CD4-positive, alpha-beta T cell treated with Interferon gamma for 1 hour (primary cell): Measurements from ENCODE around the gene SORT1.
"Not testable (repeated sequence)": the region's sequence is repeated elsewhere in the genome, so short reads cannot be mapped to it uniquely, and the experiment has no call there.

Experiments
- DNase-seq: peaks from one replicate; pipeline ENCODE4 v3.0.0-alpha.2; 2020

The SORT1 gene

DNA sequence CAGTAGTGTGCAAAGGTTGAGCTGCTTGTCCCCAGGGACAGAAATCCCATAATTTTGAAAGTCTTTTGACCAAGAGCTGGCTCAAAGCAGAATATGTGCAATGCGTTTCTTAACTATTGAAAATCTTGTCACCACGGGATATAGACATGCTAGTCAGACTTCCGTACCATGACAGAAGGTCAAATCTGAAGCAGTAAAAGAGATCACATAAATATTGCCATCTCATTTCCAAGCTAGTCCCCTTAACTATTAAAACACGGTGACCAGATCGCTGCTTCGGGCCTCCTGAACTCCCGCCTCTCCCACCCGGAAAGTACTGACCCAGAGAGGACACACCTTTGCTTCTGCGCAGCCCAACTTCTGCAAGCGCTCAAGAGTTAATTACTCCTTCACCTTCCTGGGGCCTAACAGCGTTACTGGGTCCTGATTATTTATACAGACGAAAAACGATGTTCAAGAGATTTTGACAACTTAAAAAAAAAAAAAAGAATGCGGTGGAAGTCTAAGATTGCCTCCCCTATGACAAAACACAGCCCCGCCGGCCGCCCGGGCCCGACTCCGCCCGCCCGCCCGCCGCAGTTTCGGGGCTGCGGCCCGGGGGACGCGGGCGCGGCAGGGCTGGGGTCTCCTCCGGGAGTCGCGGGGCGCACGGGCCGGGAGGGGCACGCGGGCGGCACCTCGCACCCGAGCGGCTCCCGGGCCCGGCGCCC lies 692 bp downstream of the SORT1 start:
- no peak for DNase-seq

DNA sequence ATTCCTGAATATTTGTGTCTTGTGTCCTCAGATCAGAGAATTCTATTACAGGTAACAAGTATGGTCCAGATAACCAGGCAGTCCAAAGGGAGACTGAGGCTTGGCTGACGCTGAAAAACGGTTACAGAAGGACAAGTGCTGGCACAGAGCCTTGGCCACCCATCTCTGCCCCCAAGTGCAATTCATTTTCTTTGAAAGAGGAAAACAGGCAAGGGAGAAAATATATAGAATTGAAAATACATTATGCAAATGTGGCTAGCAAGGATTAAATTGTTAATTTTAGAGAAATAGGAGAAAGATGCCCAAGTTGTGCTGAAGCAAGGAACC lies 1.2 kb downstream of the SORT1 start:
- DNase-seq = no peak

DNA sequence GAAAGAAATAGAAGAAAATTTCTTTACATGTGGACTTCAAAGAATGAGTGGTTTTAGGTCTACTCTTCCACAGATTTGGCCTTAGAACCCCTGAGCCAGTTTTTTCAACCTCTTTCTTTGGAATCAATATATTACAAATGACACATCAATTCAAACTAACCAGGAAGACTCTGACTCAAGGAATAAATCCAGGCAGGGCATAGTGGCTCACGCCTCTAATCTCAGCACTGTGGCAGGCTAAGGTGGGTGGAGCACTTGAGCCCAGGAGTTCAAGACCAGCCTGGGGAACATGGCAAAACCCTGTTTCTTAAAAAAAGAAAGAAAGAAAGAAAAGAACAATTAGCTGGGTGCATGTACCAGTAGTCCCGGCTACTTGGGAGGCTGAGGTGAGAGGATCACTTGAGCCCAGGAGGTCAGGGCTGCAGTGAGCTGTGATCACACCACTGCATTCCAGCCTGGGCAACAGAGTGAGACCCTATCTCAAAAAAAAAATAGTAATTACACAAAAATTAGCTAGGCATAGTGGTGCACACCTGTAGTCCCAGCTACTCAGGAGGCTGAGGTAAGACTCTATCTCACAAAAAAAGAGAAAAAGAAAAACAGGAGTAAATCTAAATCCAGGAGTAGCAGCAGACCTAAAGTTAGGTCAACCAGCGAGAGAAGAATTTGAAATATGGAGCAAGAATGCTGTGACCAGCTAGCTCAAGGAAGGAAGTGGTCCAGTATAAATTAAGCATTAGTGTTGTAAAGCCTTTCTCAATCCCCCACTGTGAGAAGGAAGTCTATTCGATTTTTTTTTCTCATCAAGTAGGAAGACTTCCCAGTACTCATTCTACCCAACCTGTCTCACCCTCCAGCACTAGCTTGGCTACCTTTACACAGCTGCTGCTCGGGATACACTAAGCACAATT lies 1.9 kb downstream of the SORT1 start:
- DNase-seq = no peak

DNA sequence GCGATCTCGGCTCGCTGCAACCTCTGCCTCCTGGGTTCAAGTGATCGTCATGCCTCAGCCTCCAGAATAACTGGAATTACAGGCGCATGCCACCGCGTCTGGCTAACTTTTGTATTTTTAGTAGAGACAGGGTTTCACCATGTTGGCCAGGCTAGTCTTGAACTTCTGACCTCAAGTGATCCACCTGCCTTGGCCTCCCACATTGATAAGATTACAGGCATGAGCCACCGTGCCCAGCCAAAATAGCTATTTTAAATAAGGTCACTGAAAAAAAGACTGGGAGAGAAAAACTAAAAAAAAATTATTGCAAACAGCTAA lies 2.5 kb downstream of the SORT1 start:
- not testable (repeated sequence) for DNase-seq

DNA sequence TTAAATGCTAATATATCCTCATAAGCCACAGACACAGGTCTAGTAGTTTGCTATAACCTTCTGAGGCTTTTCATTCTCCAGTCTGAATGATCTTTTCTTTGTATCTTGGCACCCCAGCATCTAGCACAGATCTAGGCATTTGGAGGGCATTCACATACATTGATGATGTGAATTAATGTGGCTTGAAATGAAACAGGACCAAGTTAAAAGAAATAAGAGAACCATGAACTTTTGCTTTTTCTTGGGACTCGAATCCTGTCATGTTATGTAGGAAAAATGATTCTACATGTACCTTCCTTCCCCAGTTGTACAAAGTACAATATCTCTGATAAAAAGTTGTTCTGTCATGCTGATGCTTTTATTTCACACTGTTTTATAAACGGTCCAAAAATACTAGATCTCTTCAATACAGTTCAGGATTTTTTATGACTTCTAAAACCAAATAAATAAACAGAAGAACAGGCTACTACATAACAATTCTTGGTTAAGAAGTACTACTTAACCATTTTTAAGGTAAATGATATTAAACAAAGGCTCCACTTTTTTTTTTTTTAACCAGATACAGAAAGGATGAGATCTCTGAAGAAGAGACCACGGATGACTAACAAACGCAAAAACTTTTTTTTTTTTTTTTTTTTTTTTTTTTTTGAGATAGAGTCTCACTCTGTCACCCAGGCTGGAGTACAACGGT lies 3.0 kb downstream of the SORT1 start:
- DNase-seq = no peak

DNA sequence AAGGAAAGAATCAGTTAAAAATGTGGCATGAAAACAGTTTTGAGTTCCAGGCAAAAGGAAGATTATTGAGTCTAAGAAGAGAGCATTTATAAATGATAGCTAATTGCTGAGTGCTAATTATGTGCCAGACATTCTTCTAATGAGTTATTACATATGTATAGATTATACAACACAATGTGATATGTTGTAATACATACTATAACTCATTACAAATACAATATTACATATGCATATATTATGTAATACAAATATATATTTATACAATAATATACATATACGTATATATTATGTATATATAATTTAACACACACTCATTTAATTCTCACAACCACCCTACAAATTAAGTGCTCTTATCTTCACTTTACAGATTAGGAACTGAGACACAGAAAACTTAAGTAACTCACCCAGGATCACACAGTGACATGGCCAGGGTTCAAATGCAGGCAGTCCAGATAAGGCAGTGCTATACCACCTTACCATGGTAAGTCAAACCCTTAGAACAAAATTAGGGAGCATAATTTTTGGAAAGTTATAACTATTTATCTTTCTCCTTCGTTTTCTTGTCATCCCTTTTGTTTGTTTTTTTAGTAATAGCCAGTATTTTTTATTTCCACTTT lies 4.0 kb downstream of the SORT1 start:
- no peak for DNase-seq

DNA sequence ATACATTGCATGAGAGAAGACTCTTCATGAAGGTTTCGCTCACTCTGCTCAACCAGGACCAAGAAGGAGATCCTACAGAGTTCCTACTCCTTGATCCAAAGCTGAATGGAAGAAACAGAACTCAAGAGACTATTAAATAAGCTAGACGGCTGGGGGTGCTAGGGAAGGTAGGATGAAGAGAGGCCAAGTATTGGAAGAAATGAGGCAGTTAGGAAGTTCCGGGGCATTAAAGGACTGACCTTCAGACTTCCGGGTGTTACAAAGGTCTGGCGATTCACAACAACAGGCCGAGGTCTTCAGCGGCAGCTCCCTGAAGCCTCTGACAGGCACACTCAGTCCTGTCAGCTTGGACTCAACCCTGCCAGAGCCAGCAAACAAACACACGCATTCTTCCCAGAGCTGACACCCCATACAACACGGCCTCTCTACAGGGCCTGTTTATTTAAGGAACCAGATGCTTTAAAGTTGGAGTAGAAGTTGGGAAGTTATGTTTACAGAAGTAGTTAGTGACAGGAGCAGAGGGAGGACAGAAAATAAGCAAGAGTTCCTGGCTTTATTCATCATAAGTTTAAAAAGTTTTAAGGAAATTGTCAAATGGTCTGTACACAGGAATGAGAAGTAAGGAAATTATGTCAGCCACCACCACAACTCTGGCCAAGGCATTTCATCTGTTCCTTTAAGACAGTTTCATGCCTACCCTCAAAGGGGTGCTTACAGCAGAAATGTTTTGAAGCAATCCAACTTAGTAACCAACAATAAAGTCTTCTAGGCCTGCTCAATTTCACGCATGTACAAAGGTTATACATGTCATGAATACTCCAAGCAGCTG lies 4.7 kb downstream of the SORT1 start:
- DNase-seq = no peak

DNA sequence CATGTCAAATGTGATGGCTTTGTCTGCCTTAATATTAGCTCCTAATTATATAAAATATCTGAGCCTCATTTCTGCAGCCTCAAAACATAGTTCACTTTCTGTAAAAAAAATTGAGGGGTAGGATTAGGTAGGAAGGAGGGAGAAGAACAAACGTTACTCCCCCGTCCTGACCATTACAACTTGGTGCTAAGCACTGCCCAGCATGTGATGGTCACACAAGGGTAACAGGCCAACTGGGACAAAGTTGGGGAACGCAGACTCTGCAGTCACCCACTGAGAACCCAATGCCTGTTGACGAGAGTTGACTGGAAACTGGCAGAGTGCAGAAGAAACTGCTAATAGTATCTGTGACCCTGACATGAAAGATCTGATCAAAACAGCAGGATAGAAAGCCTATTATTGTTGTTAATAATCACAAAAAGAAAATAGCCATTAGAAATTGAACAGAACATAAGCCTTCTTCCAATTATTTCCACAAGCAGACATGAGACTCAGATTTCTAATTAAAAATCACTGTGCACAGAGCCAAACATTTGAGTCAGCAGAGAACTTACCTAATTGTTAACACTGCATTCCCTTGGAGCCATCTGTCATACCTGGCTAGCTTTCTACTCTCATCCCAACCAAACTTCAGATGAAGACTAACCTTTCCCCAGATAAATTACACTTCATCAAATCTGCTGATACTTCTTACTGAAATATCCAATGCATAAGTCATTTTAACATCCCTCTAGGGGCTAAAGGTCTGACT lies 5.5 kb downstream of the SORT1 start:
- DNase-seq = no peak

DNA sequence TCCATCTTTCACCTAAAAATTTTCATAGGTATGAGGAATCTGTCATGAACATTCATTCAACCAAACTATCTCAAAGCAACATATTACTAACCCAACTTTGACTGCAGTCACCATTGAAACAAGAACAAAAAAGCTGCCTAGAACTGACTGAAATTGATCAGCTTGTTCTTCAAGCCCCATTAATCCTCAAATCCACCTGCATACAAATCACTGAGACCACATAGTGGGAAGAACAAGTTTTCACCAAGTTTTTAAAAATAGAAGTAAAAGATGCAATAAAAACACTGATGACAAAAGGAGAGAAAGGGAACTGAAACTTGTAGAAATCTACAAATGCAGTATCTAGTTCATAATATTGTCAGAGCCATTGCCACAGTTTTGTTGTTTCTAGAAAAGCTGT lies 6.1 kb downstream of the SORT1 start:
- DNase-seq = no peak

DNA sequence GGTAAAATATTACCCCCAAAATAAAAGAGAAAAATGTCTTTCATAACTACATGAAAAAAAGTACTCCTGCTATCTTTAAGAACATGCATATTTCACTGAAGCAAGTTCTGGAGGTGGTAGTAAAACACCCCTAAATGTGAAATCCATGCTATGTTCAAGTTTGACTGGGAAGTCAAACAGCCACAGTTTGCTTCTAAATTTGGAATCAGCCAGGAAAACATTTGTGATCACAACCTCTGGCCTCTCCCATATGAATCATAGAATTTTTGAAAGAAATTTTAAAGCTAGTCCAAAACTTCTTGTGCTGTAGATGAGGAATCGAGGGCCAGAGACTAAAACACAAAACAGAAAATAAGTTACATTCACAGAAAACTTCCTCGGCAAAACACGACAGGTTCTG lies 6.6 kb downstream of the SORT1 start:
- DNase-seq = no peak

DNA sequence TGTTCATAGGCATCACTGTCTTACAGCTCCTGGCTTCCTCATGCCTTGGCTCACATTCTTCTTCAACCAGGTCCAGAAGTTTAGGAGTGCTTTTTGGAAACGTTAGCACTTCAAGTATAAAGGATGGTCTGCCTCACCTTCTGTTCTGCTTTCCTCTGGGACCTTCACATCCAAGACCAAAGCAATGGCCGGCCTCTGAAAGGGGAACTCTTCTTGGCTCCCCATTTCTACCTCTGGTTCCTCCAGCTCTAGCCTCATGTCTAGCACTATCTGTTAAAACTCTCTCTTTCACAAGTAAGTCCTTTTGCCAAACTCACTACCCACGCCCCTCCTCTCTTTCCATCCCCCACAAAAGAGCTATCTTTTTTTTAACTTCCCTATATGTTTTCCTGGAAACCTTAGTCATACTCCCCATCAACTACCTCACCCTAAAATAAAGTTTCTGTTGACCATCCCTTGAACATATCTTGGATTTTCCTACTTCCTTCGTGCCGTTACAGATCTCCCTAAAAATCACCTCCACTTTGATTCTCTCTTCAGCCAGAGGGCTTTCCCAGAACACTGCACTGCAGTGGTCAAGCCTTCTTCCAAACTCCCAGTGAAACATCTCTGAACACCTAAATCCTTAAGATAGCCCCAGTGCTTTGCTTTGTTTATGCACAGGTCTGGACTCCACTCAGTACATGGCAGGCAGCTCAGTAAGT lies 7.9 kb downstream of the SORT1 start:
- peak; percentile 44 for DNase-seq

DNA sequence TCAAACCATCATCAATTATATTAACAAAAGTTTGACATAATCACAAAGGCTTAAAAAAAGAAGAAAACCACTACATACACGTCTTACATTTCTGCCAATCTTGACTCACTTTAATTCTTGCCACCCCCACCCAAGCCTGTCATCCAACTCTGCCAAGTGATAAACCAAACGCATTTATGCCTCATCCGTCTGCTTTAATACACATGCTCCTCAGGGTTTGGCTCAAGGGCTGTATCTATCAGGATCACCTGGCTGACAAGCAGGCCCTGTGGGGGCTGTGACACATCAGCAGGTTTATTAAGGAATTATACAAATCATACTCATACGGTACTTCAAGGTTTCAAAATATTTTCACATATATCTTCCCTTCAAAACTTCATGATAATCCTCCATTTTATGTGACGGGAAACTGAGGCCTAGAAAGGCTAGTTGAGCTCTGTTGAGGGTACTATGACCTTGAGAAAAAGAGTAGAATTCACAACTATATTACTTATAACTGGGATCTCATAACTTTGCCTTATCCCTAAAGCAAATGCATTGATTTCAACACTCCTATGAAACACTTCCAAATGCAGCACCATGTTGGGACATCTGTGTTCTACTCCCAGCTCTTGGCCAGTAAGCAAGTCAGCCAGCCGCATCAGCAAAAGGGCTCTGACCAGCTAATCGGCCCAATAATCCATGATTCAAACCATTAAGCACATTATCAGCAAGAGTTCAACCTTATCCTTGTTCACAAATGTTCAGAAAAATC lies 8.7 kb downstream of the SORT1 start:
- DNase-seq = no peak

DNA sequence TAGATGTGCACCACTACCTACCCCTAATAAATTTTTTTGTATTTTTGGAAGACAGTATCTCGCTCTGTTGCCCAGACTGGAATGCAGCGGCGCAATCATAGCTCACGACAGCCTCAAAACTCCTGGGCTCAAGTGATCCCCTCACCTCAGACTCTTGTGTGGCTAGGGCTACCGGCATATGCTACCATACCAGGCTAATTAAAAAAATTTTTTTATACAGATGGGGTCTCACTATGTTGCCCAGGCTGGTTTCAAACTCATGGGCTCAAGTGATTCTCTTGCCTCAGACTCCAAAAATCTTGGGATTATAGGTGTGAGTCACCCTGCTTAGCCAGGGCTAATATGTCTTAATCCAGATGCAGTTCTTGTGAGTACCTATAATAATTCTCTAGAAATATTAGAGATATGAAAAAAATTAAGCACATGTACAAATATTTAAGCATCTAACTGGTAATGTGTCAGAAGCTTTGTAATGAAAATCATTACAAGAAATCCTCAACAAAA lies 9.5 kb downstream of the SORT1 start:
- no peak for DNase-seq

DNA sequence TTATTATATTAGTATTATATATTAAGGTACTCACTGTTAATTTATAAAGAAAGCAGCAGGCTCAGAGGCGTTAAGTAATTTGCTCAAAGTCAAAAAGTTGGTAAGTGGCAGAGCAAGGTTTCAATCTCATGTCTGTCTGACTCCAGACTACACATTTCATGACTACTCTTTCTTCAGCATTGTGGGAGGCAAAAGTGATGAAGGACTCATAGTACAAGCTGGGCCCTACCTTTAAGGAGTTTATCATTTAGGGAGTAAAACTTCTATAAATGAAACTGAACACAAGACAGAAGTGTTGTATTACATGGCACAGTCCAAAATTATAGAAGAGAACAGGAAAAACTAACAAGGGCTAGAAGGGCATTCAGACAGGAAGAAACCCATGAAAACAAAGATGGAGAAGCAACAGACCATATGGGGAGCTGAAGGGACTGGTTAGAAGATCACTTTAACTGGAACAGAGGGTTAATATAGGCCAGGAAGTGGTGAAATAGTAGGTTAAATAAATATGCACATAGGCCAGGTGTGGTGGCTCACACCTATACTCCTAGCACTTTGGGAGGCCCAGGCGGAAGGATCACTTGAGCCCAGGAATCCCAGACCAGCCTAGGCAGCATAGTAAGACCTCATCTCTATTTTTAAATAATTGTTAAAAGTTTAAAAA lies 11.5 kb downstream of the SORT1 start:
- DNase-seq = no peak

DNA sequence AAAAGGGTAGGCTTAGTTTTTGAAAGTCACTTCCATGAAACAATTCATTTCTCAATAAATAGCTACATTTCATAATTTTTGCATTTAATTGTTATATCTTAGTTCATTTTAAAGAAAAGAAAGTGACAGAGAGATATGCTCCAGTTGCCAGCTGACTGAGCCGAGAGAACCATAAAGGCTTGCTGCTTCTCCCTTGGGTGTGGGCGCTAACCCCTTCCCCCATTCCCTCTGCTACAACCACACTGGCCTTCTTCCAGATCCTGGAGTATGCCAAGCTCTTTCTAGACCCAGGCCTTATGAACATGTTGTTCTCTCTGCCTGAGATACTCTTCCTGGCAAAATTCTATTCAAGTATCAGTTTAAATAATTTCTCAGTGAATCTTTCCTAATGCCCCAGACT lies 12.3 kb downstream of the SORT1 start:
- no peak for DNase-seq

DNA sequence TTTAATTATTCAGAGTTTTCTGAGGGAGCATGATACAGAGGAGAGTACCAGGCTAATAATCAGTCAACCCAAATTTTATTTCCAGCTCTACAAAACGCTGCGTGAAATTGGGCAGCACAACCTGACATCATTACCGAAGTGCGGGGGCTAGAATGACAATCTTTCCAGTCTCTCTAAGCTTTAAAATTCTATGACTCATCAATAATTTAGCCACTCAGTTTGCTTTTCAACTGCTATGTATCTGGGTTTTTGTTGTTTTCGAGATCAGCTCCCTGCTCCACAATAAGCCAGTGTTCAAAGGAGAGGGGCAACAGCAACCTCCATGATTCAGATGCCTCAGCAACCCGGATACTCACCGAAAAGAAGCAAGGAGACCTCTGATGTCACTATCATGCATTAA lies 13.9 kb downstream of the SORT1 start:
- no peak for DNase-seq

DNA sequence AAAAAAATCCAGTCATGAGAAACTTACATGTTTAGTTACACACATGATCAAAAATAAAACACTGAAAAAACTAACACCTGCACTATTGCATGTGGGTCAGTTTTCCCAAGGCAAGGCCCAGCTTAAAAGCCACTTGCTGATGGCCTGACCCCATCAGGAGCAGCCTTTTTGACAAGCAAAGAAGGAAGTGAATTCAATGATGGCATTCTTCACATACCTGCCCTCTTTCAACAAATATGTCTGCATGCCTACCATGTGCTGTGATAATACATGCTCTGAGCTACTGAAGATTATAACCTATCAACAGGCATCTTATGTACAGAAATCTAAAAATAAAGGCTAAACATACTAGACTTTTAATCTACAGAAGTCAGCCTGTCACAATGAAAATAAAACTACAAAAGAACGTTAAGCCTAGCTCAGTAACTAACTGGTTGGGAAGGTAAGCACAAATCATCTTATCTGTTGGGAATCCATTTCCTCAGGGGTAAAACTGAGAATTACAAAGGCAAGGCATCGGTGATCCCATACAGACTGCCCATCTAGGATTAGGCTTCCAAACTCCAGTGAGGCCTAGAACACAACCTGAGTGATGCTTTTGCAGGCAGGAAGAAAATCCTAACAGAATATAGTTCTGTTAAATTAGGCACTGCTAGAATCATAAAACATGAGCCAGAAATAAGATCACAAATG lies 14.5 kb downstream of the SORT1 start:
- DNase-seq = no peak

DNA sequence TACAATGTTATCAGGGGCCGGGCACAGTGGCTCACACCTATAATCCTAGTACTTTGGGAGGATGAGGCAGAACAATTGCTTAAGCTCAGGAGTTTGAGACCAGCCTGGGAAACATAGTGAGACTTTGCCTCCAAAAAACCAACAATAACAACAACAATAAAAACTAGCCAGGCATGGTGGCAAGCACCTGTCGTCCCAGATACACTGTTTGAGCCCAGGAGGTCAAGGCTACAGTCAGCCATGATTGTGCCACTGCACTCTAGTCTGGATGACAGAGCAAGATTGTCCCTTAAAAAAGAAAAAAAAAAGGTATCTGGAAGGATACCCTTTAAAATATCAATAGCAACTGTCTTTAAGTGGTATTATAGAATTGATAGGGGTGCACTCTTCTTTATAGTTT lies 16.1 kb downstream of the SORT1 start:
- no peak for DNase-seq

DNA sequence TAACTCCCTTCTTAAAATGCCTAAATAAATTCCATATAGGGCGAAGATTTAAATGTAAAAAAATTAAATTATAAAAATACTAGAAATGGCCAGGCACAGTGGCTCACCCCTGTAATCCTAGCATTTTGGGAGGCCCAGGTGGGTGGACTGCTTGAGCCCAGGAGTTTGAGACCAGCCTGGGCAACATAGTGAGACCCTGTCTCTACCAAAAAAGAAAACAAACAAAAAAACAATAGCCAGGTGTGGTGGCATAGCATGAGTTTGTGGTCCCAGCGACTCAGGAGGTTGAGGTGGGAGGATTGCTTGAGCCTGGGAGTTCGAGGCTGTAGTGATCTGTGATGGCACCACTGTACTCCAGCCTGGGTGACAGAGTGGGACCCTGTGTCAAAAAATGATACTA lies 17.8 kb downstream of the SORT1 start:
- no peak for DNase-seq
